Measurements from ENCODE around the gene COLEC12. TPM values are rescaled to one million over a fixed set of nuclear protein-coding genes. Genes with fewer than 3 reads are reported as not detected.

The COLEC12 gene
- total and polyA plus RNA-seq, 3 donors from 2014 or later, result 4.5 to 10.4 (median 8.1) TPM

DNA sequence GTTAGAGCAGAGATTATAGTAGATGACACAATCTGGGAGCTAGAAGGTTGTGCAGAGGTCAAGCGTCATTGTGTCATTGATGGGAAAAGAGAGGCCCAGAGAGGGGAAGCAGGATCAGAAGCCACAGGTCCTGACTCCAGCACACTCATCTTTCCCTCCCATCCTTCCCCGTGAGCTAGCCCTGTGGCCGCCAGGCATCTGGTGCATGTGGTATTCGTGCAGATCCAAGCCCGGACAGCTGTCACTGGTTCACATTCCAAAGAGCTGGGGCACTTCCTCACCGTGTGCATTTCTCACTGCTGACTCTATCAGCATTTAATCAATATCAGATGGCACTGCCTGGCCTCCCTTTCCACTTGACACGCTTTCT is 138.6 kb downstream of the COLEC12 start:
- intact Hi-C loops (cut with DNase I; ENCODE audit: low total_unique reads), result loop anchor here (10.0 kb wide), 1 partner anchor 63 kb away; no protein-coding TSS in a partner anchor
- WGBS, 2 donors, result 54 to 95% methylated on average over 7 of the region's 7 CpGs
- Histone ChIP-seq H3K27me3 (no peaks in the 10 kb centered on the region), H3K27ac (no peak overlapping the region), H3K4me1 (peaks cover 5% of the 10 kb centered on the region), H3K36me3 (ENCODE audit: low read depth, missing control alignments) (no peaks in the 10 kb centered on the region), H3K9me3 (no peaks in the 10 kb centered on the region), H3K4me3 (no peak overlapping the region)
- peak; percentile 27 for DNase-seq
- TF ChIP-seq, protein P1, sequence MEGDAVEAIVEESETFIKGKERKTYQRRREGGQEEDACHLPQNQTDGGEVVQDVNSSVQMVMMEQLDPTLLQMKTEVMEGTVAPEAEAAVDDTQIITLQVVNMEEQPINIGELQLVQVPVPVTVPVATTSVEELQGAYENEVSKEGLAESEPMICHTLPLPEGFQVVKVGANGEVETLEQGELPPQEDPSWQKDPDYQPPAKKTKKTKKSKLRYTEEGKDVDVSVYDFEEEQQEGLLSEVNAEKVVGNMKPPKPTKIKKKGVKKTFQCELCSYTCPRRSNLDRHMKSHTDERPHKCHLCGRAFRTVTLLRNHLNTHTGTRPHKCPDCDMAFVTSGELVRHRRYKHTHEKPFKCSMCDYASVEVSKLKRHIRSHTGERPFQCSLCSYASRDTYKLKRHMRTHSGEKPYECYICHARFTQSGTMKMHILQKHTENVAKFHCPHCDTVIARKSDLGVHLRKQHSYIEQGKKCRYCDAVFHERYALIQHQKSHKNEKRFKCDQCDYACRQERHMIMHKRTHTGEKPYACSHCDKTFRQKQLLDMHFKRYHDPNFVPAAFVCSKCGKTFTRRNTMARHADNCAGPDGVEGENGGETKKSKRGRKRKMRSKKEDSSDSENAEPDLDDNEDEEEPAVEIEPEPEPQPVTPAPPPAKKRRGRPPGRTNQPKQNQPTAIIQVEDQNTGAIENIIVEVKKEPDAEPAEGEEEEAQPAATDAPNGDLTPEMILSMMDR (IDR thresholded peaks at IDR 0.05), result no peak
- TF ChIP-seq POLR2A (IDR thresholded peaks at IDR 0.05), result no peak

DNA sequence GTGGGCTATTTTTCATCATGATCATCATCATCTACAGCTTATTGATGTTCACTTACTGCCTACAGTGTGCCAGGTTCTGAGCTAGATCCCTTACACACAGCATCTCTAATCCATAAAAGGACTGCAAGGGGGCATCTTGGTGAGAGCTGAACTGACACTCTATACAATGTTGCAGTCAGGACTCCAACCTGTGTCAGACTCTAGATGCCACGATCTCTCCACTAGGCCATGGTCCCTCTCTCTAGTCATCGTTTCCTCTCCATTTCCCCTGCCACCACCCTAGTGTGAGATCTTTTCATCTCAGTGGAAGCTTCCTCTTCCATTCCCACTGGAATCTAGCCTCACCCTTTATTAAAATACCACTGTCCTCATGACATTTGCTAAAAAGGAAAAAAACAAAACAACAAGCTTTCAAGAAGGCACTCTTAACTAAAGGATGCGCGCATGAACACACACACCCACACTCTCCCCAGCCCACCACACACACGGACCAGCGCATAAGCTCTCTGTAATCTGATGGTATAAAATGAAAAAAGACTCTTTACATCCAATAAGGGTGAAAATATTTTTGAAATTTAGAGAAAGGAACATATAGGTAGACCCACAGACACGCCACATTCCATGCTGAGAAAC is 139.3 kb downstream of the COLEC12 start:
- Histone ChIP-seq H3K4me3 (no peak overlapping the region), H3K27ac (no peak overlapping the region), H3K9me3 (no peaks in the 10 kb centered on the region), H3K27me3 (no peaks in the 10 kb centered on the region), H3K4me1 (peaks cover 5% of the 10 kb centered on the region), H3K36me3 (ENCODE audit: low read depth, missing control alignments) (no peaks in the 10 kb centered on the region)
- no peak for DNase-seq
- TF ChIP-seq POLR2A (IDR thresholded peaks at IDR 0.05), result no peak
- TF ChIP-seq, protein P1 (IDR thresholded peaks at IDR 0.05), result no peak
- WGBS, 2 donors, result 91 to 92% methylated on average over 7 of the region's 7 CpGs
- intact Hi-C loops (cut with DNase I; ENCODE audit: low total_unique reads), result loop anchor here (10.0 kb wide), 1 partner anchor 64 kb away; no protein-coding TSS in a partner anchor

DNA sequence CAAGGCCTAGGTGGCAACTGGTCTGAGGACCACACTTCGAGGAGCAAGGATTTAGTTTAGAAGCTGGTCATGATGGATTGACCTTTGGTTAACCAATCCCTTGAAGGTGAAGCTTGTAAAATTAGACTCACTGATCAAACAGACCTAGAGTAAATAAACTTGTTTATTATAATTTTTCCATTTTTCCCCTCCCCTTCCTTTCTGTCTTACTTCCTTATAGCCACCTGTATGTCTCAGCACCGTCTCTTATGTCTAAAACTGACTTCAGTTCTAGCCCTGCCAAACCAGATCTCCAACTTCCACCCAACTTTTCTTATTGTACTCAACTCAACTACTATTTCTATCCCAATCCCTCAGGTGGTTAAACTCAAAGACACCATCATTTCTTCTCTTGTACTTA is 139.8 kb downstream of the COLEC12 start:
- intact Hi-C loops (cut with DNase I; ENCODE audit: low total_unique reads), result loop anchor here (10.0 kb wide), 1 partner anchor 64 kb away; no protein-coding TSS in a partner anchor
- H3K36me3 ChIP-seq (ENCODE audit: low read depth, missing control alignments), result no peaks in the 10 kb centered on the region
- no peaks in the 10 kb centered on the region for H3K9me3 ChIP-seq
- TF ChIP-seq, protein P1 (IDR thresholded peaks at IDR 0.05), result no peak
- no peak for TF ChIP-seq POLR2A (IDR thresholded peaks at IDR 0.05)
- no peaks in the 10 kb centered on the region for H3K27me3 ChIP-seq
- WGBS, 2 donors, result 91 to 97% methylated on average over 2 of the region's 2 CpGs
- H3K4me3 ChIP-seq, result no peak overlapping the region
- H3K27ac ChIP-seq, result no peak overlapping the region
- H3K4me1 ChIP-seq, result peaks cover 5% of the 10 kb centered on the region
- DNase-seq, result no peak

DNA sequence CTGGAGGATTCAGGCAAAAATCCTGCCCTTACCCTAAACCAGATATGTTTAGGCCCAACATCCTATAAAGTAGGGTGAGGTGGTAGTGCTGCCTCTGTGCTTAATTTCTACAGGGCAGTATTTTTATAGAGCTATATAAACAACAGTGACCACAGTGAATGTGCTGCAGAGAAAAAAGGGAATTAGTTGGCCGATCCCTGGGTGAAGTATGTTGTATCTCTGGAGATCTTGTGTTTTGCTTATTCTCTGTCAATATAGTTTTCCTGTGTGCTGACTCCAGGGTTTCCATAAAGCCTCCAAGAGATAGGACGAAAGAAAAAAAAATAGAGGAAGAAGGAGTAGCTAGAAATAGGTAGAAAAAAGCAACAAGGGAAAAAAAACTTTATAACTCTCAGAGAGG is 143.7 kb downstream of the COLEC12 start:
- no peaks in the 10 kb centered on the region for H3K36me3 ChIP-seq (ENCODE audit: low read depth, missing control alignments)
- intact Hi-C loops (cut with DNase I; ENCODE audit: low total_unique reads), result no loop called here
- no peaks in the 10 kb centered on the region for H3K9me3 ChIP-seq
- no peak overlapping the region for H3K4me3 ChIP-seq
- H3K27me3 ChIP-seq, result no peaks in the 10 kb centered on the region
- DNase-seq, result no peak
- TF ChIP-seq POLR2A (IDR thresholded peaks at IDR 0.05), result no peak
- TF ChIP-seq, protein P1 (IDR thresholded peaks at IDR 0.05), result no peak
- H3K4me1 ChIP-seq, result no peaks in the 10 kb centered on the region
- no peak overlapping the region for H3K27ac ChIP-seq
- WGBS, 2 donors, result 68 to 86% methylated on average over 2 of the region's 2 CpGs

- no peaks in the 10 kb centered on the region for H3K4me1 ChIP-seq
- DNase-seq, result no peak
- no peaks in the 10 kb centered on the region for H3K27me3 ChIP-seq
- 83 to 89% methylated on average over 4 of the region's 4 CpGs for WGBS, 2 donors
- no peak overlapping the region for H3K4me3 ChIP-seq
- intact Hi-C loops (cut with DNase I; ENCODE audit: low total_unique reads), result no loop called here
- no peak for TF ChIP-seq POLR2A (IDR thresholded peaks at IDR 0.05)
- TF ChIP-seq, protein P1 (IDR thresholded peaks at IDR 0.05), result no peak
- H3K36me3 ChIP-seq (ENCODE audit: low read depth, missing control alignments), result no peaks in the 10 kb centered on the region
- H3K9me3 ChIP-seq, result no peaks in the 10 kb centered on the region
- no peak overlapping the region for H3K27ac ChIP-seq
These were observed 144.8 kb downstream of the COLEC12 start for GRCh38 chr18:355678-356077.

Measured in testis (tissue), 3 donors.